Activated CD8-positive, alpha-beta memory T cell treated with anti-CD3 and anti-CD28 coated beads for 24 hours (primary cell): ENCODE data around the gene NHSL1.
A peak's percentile ranks its signal among the peaks of the same experiment; 100 is the strongest.

Experiments
- DNase-seq: peaks from one replicate; pipeline ENCODE4 v3.0.0-alpha.2; 2020

Gene NHSL1

GRCh38 chr6:138424004-138424904 lies 75.0 kb downstream of the NHSL1 start:
- no peak for DNase-seq

- DNase-seq, result no peak
Observed at GRCh38 chr6:138422861-138423260, 76.4 kb downstream of the NHSL1 start.

GRCh38 chr6:138421608-138422007 lies 77.7 kb downstream of the NHSL1 start:
- DNase-seq, result no peak

GRCh38 chr6:138421089-138421488 lies 78.2 kb downstream of the NHSL1 start:
- DNase-seq, result no peak

GRCh38 chr6:138420356-138420755 lies 78.9 kb downstream of the NHSL1 start:
- DNase-seq, result no peak

GRCh38 chr6:138419766-138420165 lies 79.5 kb downstream of the NHSL1 start:
- no peak for DNase-seq

GRCh38 chr6:138418118-138418742 lies 81.1 kb downstream of the NHSL1 start:
- DNase-seq, result no peak

GRCh38 chr6:138417493-138418117 lies 81.7 kb downstream of the NHSL1 start:
- no peak for DNase-seq

GRCh38 chr6:138416206-138416605 lies 83.1 kb downstream of the NHSL1 start:
- no peak for DNase-seq

- no peak for DNase-seq
Observed at GRCh38 chr6:138415125-138415524, 84.2 kb downstream of the NHSL1 start.

GRCh38 chr6:138410972-138411880 lies 88.1 kb downstream of the NHSL1 start:
- no peak for DNase-seq

GRCh38 chr6:138410048-138410735 lies 89.1 kb downstream of the NHSL1 start:
- no peak for DNase-seq

GRCh38 chr6:138406443-138406842 lies 92.9 kb downstream of the NHSL1 start:
- no peak for DNase-seq

GRCh38 chr6:138405816-138406413 lies 93.4 kb downstream of the NHSL1 start:
- DNase-seq, result no peak

- peak; percentile 68 for DNase-seq
Observed at GRCh38 chr6:138404666-138405337, 94.5 kb downstream of the NHSL1 start.

- DNase-seq, result peak; percentile 89
Observed at GRCh38 chr6:138403801-138404665, 95.3 kb downstream of the NHSL1 start, which contains the start of gene HEBP2. Gene HEBP2 (plus strand): TSS chr6:138404223. CDS start chr6:138404496, 273 bp downstream.

- peak; percentile 71 for DNase-seq
Observed at GRCh38 chr6:138403324-138403800, 95.9 kb downstream of the NHSL1 start.

GRCh38 chr6:138402838-138403187 lies 96.5 kb downstream of the NHSL1 start:
- no peak for DNase-seq

- DNase-seq, result no peak
Observed at GRCh38 chr6:138401960-138402837, 97.1 kb downstream of the NHSL1 start.
